ENCODE results near the gene CLDN7. TPM values are rescaled to one million over a fixed set of nuclear protein-coding genes. Genes with fewer than 3 reads are reported as not detected.

CLDN7 gene
- total RNA-seq, 2 donors from 2014 or later: 142 to 149 TPM

DNA sequence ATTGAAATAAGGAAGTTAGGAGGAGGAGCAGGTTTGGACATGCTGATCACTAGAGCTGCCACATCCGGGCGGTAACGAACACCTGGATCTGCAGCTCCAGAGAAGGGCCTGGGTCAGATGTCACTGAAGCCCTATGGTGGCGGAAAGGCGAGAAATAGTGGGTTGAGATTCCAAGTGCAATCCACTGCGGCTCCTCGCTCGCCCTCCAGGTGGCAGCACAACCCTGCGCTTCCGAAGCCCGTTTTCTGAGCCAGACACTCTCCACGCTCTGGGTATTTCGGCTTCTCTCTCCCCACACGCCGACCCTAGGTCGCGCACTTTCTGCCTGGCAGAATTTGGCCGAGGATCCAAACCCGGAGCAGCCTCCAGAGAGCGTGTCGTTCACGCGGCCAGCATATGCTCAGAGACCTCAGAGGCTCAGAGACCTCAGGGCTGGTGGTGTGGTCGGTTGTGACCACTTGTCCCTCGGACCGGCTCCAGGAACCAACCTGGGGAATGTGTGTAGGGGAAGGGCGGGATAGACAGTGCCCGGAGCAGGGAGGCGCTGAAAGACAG lies 18.3 kb upstream of the CLDN7 start:
- peak overlapping the region; percentile 61 for H3K27ac Mint-ChIP-seq
- H3K9ac ChIP-seq (ENCODE audit: extremely low read depth, low read length, poor library complexity, severe bottlenecking): peak overlapping the region; percentile 4

DNA sequence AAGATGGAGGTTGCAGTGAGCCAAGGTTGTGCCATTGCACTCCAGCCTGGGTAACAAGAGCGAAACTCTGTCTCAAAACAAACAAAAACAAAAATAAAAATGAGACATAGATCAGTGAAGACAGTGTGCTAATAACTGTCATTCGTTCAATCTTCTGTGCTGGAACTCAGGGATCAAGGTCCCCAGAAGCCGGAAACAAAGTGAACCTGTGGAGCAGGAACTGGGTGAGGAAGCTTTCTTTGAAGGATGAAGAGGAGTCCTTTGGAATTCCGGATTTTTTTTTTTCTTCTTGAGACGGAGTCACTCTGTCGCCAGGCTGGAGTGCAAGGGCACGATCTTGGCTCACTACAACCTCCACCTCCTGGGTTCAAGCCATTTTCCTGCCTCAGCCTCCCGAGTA lies 17.2 kb upstream of the CLDN7 start:
- Mint-ChIP-seq H3K27ac (no peak overlapping the region), H3K4me3 (no peak overlapping the region), H3K4me1 (peaks cover 6% of the 10 kb centered on the region), H3K36me3 (ENCODE audit: low read depth) (no peaks in the 10 kb centered on the region), H3K27me3 (ENCODE audit: insufficient read depth) (peaks cover 31% of the 10 kb centered on the region), H3K9me3 (no peaks in the 10 kb centered on the region)
- TF ChIP-seq, protein P1, sequence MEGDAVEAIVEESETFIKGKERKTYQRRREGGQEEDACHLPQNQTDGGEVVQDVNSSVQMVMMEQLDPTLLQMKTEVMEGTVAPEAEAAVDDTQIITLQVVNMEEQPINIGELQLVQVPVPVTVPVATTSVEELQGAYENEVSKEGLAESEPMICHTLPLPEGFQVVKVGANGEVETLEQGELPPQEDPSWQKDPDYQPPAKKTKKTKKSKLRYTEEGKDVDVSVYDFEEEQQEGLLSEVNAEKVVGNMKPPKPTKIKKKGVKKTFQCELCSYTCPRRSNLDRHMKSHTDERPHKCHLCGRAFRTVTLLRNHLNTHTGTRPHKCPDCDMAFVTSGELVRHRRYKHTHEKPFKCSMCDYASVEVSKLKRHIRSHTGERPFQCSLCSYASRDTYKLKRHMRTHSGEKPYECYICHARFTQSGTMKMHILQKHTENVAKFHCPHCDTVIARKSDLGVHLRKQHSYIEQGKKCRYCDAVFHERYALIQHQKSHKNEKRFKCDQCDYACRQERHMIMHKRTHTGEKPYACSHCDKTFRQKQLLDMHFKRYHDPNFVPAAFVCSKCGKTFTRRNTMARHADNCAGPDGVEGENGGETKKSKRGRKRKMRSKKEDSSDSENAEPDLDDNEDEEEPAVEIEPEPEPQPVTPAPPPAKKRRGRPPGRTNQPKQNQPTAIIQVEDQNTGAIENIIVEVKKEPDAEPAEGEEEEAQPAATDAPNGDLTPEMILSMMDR (conservative IDR thresholded peaks at IDR 0.05): no peak
- Histone ChIP-seq H3K36me3 (ENCODE audit: control insufficient read depth, insufficient read depth, low read length) (no peaks in the 10 kb centered on the region), H3K9me3 (ENCODE audit: control insufficient read depth, low read length) (no peaks in the 10 kb centered on the region), H3K27me3 (ENCODE audit: control insufficient read depth, insufficient read depth, low read length, poor library complexity, severe bottlenecking) (peaks cover 16% of the 10 kb centered on the region), H3K4me1 (ENCODE audit: control insufficient read depth, insufficient read depth, low read length) (peaks cover 5% of the 10 kb centered on the region), H3K4me3 (ENCODE audit: low read length) (no peak overlapping the region), H3K27ac (ENCODE audit: low read depth, low read length) (no peak overlapping the region), H3K9ac (ENCODE audit: extremely low read depth, low read length, poor library complexity, severe bottlenecking) (no peak overlapping the region)
- no peak for DNase-seq
- 91 to 94% methylated on average over 7 of the region's 8 CpGs for WGBS, 2 experiments (ENCODE audit: insufficient coverage in 1 of 2, insufficient read length in 1 of 2)

More for the DNA sequence above, 18.3 kb upstream of the CLDN7 start:
- H3K4me1 Mint-ChIP-seq: peaks cover 6% of the 10 kb centered on the region
- peaks cover 31% of the 10 kb centered on the region for H3K27me3 Mint-ChIP-seq (ENCODE audit: insufficient read depth)
- H3K9me3 Mint-ChIP-seq: no peaks in the 10 kb centered on the region
- H3K9me3 ChIP-seq (ENCODE audit: control insufficient read depth, low read length): no peaks in the 10 kb centered on the region
- H3K4me1 ChIP-seq (ENCODE audit: control insufficient read depth, insufficient read depth, low read length): peaks cover 5% of the 10 kb centered on the region
- no peaks in the 10 kb centered on the region for H3K36me3 Mint-ChIP-seq (ENCODE audit: low read depth)
- peak; percentile 98 for DNase-seq
- H3K4me3 Mint-ChIP-seq: peak overlapping the region; percentile 60
- peak overlapping the region; percentile 67 for H3K4me3 ChIP-seq (ENCODE audit: low read length)
- peak overlapping the region; percentile 18 for H3K27ac ChIP-seq (ENCODE audit: low read depth, low read length)
- TF ChIP-seq, protein P1 (conservative IDR thresholded peaks at IDR 0.05): peak; percentile 94
- peaks cover 16% of the 10 kb centered on the region for H3K27me3 ChIP-seq (ENCODE audit: control insufficient read depth, insufficient read depth, low read length, poor library complexity, severe bottlenecking)
- 2 to 3% methylated on average over 14 to 29 of the region's 29 CpGs for WGBS, 2 experiments (ENCODE audit: insufficient coverage in 1 of 2, insufficient read length in 1 of 2)
- H3K36me3 ChIP-seq (ENCODE audit: control insufficient read depth, insufficient read depth, low read length): no peaks in the 10 kb centered on the region

DNA sequence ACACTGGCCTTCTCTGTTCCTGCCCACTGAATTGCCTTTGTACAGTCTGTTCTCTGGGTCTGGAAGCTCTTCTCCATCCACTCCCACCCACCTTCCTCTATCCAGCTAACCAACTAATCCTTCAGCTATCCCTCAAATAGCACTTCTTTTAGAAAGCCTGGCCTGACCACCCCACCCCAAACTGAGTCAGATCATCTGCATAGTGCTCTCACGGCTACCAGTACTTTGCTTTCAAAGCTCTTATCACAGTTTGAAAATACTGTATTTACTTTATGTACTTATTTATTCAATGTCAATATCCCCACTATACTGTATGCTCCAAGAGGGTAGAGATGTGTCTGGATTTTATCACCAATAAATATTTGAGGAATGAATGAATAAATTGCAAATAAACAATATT lies 4.5 kb upstream of the CLDN7 start:
- Histone ChIP-seq H3K27me3 (ENCODE audit: control insufficient read depth, insufficient read depth, low read length, poor library complexity, severe bottlenecking) (peaks cover 20% of the 10 kb centered on the region), H3K4me1 (ENCODE audit: control insufficient read depth, insufficient read depth, low read length) (no peaks in the 10 kb centered on the region), H3K9me3 (ENCODE audit: control insufficient read depth, low read length) (no peaks in the 10 kb centered on the region), H3K27ac (ENCODE audit: low read depth, low read length) (no peak overlapping the region), H3K9ac (ENCODE audit: extremely low read depth, low read length, poor library complexity, severe bottlenecking) (no peak overlapping the region), H3K4me3 (ENCODE audit: low read length) (no peak overlapping the region), H3K36me3 (ENCODE audit: control insufficient read depth, insufficient read depth, low read length) (no peaks in the 10 kb centered on the region)
- Mint-ChIP-seq H3K27me3 (ENCODE audit: insufficient read depth) (no peaks in the 10 kb centered on the region), H3K9me3 (no peaks in the 10 kb centered on the region), H3K4me3 (no peak overlapping the region), H3K4me1 (peaks cover 12% of the 10 kb centered on the region), H3K27ac (no peak overlapping the region), H3K36me3 (ENCODE audit: low read depth) (peaks cover 2% of the 10 kb centered on the region)
- no peak for DNase-seq
- WGBS, 2 experiments (ENCODE audit: insufficient coverage in 1 of 2, insufficient read length in 1 of 2): 93% methylated on average over 1 of the region's 1 CpG; no CpG with 5 or more reads in 1 of the 2 experiments
- TF ChIP-seq, protein P1 (conservative IDR thresholded peaks at IDR 0.05): no peak
